ENCODE results near the gene DAB2.

DNA sequence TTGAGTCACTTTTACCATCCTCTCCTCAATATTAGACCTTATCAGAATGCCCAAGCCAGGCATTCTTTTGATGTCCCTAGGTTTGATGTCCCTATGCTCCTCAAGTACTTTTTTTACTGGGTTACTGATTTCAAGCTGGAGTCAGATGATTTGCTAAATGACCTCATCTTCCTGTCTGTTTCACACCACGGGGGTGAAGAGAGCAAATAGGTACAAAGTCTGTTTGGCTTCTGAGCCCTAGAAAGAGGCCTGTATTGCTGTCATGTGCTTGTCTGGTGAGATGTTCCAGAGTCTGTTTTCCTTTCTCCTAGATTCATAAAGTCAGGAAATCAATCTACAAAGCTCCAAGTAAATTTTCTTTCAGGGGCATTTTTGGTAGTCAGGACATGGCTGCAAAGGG, 12.7 kb upstream of the DAB2 start:
- TF ChIP-seq, protein P1, sequence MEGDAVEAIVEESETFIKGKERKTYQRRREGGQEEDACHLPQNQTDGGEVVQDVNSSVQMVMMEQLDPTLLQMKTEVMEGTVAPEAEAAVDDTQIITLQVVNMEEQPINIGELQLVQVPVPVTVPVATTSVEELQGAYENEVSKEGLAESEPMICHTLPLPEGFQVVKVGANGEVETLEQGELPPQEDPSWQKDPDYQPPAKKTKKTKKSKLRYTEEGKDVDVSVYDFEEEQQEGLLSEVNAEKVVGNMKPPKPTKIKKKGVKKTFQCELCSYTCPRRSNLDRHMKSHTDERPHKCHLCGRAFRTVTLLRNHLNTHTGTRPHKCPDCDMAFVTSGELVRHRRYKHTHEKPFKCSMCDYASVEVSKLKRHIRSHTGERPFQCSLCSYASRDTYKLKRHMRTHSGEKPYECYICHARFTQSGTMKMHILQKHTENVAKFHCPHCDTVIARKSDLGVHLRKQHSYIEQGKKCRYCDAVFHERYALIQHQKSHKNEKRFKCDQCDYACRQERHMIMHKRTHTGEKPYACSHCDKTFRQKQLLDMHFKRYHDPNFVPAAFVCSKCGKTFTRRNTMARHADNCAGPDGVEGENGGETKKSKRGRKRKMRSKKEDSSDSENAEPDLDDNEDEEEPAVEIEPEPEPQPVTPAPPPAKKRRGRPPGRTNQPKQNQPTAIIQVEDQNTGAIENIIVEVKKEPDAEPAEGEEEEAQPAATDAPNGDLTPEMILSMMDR (optimal IDR thresholded peaks at IDR 0.05 in 1 of 3, IDR thresholded peaks at IDR 0.05 in 1 of 3, conservative IDR thresholded peaks at IDR 0.05 in 1 of 3; ENCODE audit: extremely low read depth in 1 of 3, insufficient read depth in 2 of 3, low read length in 3 of 3) = no peak
- no peak for TF ChIP-seq EZH2 (IDR thresholded peaks at IDR 0.05; ENCODE audit: low read length)
